GM21786 (cell line): ENCODE measurements around the gene EXT2.
A peak's percentile ranks its signal among the peaks of the same experiment; 100 is the strongest.

Experiments used
- ATAC-seq: cut with Tn5 transposase; IDR thresholded peaks from one replicate; pipeline ENCODE4 v1.9.1; 2021; ENCODE audit not compliant: unreplicated experiment

Gene EXT2

DNA sequence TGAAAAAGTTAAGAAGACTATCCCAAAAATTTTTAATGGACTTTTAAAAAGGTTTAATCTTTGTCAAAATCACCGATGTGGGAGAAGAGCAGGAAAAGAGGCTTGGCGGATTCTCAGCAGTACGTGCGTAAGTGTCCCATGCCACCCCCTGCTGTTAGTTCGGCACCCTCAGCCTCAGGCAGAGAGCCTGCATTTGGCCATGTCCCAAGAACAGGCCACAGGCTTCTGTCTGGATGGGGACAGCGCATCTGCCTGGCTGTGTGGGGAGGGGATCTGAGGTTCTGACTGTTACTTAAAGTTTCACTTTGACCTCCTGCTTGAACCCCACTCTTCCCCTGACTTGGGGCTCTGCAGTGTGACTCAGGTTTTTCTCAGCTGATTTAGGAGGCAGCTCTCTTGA, 35.3 kb downstream of the EXT2 start:
- no peak for ATAC-seq

DNA sequence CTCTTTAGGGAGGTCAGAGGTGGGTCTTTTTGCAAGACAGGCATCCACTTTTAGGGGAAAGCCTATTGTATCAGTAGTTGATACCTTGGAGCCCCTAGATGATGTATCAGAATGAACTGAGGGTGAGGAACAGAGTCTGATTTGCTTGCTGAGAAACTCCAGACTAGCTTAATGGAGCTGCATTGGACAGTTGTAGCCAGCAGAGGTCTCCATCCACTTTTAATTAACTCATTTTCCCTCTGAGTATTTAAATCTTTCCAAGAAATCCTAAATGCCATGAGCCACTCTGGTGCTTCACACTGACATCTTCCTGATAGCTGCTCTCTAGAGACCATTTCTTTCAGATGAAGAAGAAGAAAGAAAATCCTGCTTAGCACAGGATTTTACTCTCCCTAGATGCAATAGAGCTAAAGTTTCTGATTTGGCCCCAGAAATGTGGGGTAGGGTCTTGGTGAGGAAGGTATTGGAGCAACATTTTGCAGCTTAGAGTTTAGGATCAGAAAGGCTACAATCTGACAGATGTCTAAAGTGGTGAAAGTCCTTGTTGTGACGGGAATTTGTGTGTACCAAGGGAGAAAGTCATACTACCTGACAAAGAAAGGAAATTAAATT, 38.0 kb downstream of the EXT2 start:
- no peak for ATAC-seq

DNA sequence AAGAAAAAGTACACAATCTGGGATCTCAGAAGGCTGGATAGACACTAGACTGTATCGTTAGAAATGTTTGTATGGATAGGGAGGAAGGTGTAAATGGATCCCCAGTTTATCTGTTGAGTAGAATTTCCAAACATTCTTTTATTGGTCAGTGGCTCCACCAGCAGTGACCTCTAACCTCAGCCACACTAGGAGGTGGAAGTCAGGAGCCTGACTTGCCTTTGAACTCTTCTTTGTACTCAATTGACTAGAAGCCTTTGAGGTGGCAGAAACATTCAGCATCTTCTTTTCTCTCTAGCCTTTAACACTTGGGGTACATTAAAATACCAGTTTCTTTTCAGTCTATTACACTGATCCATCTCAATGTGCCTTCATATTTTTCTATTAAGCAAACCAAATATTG, 39.1 kb downstream of the EXT2 start:
- no peak for ATAC-seq

DNA sequence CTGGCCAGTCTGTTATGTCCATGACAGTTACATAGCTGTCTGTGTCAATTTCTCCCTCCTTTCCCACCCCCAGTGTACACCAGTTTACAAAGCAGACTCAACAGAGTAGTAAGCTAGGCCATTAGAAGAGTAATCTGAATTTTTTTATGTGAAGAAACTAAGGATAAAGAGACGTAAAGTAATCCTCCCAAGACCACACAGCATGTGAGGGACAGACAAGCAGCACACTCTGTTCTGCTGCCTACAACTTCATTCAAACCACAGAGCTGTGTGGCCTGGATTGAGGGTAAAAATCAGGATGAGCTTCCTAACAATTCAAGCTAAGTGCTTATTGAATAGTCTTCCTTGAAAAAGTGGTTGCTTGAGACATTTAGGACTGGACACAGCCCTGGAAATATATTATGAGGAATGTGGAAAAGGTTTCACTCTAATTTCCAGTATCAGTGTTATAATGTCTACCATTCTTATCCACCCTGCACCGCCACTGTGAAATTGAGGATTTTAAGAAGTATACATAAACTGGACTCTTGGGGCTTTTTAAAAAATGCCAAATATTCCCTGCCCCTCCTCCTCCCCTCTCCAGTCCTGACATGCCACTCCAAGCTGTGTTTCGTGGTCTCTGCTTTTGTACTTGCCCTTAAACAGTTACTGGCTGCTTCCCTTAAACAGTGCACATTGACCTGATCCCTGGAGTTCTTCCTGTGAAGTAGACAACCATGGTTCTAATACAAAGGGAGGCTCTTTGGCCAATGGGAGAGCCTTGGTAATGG, 40.9 kb downstream of the EXT2 start:
- no peak for ATAC-seq

DNA sequence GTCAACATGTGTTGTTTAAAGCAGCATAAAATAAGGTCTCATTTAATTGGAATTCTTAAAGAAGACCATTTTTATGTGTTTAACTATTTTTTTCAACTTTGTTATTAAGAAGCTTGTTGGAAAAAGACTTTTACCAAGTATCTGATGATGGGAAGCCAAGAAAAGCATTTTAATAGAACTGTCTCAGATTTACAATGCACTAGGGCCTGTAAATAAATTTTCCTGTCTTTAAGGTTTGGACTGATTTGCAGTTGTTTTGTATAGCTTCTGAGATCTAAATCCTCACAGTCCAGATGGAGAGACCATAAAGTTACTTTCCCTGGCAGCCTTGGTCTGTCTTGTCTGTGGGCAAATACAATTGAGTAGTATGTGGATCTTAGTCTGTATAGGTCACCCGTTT, 41.6 kb downstream of the EXT2 start:
- no peak for ATAC-seq

DNA sequence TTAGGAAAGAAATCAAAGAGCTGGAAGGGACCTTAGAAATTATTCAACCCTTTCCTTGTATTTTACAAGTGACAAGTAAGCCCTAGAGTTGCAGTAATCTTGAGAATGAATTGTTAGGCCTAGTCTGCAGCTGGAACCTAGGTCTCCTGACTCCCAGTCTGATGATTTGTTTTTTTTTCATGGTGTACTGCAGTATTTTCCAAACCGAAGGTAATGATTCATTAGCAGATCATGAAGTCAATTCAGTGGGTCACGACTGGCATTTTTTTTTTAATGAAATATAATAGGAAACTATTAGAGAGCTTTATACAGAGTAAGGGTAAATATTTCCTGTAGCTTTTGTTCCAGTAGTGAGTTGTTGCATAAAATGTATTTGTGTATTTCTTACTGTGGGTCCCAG, 42.8 kb downstream of the EXT2 start:
- ATAC-seq = no peak

DNA sequence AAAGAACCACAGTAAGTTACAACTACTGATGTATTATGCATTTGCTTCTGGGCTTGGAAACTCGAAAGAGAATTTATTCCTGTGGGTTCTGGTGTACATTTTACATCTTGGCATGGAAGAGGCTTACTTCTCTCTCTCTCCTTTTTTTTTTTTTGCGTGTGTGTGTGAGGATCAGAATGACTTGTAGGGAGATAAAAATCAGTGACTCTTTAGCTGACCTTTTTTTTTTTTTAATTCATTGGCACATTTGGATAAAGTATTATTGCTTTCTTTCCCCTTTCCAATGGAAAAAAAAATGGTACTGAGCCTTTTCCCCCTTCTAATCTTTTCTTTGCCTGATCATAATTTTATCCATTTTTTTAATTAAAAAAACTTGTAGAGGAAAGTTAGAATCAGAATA, 43.5 kb downstream of the EXT2 start:
- ATAC-seq = no peak

DNA sequence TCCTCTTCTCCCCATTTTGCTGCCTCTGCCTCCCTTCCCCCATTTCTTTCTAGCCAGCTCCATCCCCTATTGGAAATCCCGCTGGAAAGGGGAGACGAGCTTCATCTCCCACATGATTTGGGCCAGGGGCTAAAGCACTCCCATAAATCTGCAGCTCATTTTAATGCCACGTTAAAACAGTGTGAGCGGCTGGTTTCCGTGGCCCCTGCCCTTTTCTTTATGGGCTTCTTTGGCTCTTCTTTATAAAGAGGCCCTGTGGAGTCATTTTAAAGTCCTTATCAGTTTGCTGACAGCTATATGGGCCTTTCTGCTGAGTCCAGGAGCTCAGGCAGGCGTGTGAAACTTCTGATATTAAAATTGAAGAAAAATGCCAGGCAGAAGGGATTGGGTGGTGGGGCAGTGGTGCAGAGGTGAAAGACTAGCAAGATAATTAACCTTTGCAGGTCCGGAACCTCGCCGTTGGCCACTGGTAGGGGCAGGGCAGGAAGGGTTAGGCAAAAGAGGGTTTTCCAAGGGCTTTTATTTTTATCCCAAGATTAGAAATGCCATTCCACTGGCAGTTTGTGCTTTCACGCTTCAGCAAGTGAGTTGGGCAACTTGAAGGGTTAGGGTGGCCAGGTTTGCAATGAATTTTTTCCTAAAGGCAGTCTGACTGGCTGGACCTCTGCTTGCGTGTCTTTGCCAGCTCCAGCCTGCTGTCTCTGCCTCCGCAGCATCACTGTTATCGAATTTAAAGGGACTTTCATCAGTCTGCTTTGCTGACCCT, 44.3 kb downstream of the EXT2 start:
- ATAC-seq = no peak

DNA sequence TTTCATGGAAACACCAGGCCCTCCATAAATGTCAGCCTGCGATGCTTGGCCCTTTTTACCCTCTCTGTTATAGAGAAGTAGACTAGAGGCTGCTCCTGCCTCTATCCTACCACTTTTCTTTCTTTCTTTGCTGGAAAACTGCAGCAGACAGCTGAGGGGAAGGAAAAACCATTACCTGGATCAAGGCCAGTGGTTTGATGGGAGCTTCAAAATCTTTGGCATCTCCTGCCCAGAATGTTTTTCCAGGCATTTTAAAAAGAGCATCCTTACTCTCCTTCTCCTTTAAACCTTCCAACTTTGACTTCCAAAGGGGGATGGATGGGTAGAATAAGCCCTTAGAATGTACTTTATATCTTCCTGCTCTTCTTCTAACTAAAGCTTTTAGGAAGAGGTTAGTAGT, 44.9 kb downstream of the EXT2 start:
- no peak for ATAC-seq

DNA sequence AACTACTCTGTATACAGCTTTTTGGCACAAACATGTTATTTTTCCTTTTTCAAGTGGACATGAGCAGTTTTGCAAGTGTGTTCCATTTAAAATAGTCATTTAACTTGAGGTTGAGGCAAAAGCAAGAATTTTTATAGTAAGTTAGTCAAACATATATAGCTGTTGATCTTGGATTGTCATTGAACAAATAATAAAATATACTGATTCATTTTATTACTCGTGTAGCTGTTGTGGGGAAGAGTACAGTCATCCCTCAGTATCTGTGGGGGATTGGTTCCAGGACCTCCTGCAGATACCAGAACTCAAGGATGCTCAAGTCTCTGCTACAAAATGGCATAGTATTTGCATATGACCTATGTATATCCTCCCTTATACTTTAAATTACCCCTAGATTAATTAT, 45.3 kb downstream of the EXT2 start:
- no peak for ATAC-seq

DNA sequence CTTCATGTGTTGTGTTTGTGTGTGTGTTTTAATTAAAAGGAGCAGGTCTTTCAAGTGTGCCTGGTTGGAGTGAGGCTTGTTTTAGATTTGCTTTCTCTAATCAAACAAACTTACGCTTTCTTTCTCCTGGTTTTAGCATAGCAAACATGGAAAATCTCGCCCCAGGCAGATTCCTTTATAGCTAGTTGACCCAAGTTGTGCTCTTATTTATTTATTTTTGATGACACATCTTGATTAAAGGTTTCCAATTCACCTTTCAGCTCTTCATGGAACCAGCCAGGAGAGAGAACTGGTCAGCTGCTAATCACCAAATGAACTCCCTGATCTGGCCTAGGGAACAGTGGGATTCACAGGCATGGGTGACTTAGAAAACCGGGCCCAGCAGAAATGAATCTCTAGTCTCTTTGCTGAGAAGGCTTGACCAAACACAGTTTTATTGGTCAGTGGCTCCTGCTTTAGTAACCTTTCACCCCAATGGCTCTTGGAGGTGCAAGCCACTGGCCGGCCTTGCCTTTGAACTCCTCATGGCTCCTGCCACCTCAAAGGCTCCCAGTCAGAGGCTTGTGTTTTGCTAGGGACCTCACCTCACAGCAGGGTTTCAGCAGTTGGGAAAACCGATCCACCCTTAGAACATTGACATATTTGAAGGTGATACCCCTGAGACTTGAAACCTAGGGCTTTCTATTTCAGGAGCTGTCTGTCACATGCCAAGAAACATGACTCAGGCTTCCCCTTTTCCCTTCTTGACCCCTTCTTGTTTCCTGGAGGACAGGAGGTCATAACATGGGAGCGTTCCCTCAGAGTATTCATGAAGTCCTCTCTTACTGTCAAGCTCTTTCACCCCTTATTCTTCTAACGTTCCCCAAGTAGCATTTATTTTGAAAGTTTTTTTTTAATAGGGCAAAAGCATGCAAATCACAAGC, 48.8 kb downstream of the EXT2 start:
- ATAC-seq = no peak

DNA sequence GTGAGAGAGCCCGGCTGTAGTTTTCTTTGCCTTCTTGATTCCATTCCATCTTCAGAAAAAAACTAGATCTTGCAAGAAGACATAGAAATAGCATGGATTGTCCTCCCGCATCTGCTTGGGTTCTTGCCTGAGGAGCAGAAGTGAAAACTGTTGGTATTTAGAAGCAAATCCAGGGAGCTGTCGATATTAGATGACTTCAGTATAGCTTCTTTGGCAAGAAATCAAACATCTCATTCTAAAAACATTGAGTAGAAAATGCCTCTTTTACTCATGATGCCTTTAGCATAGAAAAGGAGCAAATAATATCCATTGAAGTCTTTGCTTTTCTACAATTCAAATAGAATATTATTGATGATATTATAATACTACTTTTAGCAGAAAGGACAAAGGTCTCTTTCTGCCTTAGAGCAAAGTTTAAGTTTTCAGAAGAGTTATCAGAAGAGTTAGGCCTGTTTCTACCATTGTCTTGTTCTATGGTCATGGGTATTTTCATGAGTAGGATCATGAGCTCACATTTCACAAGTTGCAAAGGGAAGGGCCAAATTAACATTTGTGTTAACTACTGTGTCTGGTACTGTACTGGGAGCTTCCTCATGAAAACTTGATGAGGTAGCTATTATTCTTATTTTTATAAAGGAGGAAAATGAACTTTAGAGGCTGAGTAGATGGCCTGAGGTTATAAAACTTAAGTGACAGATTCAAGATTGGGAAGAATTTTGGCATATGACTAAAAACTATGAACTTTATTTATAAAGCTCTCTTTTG, 49.7 kb downstream of the EXT2 start:
- ATAC-seq = no peak

DNA sequence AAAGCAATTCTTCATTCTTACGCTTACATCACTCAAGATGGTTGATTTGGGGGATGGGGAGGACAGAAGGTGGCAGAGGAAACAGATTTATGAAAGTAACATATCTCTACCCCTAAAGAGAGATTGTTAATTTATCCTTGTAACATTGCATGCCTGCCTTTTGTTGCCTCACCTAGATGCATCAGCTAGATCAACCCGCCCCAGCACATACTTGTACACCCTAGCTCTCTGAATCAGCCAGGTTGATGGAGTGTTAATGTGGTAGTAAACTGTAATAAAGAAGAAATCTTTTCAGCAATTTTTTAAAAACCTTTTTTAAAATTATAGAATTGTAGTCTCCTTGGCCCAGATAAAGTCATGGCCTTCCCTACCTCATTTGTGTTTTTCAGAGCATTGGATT, 51.5 kb downstream of the EXT2 start:
- ATAC-seq = no peak

DNA sequence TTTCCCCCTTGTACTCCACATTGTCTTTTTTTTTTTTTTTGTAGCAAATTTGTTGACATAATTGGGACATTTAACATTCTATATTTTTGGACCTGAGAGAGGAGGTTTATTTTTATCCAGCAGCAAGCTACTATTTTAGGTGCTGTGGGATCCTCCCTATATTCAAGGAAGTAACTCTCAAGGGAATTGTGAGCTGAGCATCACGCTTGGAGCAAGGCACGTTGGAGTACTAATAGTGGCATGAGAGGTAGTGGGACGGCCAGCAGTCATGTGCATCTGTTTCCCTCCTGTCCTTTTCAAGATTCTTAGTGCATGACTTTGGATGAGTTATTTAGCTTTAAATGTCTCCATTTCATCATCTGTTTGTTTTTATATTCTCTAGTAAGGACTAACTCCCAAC, 52.3 kb downstream of the EXT2 start:
- ATAC-seq = no peak

DNA sequence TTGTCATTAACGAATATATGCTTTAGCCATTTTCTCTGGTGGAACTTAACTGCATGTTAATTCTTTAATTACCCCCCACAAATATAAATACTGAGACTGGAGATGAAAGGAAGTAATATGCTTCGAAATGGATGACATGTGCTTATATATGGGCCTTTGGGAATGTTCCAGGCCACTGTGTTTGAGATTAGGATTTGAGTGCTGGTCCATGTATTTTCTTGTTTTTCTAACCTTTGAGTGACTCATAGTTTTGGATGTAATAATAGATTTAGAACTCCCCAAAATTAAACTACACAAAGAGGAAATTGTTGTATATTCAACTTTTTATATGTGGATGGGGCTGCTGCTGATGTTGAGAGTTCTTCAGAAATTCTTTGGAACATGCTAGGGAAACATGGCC, 54.2 kb downstream of the EXT2 start:
- no peak for ATAC-seq

DNA sequence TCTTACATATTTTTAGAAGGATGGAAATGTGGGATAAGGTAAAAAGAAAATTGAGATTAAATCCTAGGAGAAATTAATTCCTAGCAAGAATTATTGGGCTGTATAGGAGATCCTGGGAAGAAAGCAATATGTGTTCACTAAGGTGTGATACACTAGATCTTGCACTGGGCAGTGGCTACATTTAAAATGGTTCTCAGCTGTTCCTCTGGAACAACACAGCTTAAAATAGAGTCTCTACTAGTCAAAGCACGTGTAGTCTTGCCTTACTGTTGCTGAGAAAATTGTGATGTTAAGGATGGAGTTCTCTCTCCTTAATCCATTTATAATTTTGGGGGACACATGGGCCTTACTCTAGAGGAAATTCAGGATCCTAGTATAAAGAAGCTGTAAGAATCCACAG, 54.9 kb downstream of the EXT2 start:
- no peak for ATAC-seq

DNA sequence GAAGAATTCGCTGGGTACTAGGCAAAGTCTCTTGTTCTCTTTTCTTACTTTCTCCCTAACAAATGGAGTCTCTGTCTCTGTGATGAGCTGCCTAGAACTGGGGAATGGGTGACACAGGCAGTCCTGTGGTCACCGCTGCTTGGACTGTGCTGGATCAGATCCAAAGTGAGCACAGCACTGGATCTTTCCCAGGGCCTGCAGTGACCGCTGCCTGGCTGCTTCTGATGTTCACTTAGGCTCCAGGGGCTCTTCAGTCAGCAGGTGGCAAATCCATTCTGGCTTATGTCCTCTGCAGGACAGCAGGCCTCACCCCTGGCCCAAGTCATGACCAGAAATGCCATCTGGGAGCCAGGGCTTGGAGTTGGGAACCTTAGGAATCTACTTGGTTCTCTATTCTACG, 61.5 kb downstream of the EXT2 start:
- ATAC-seq = no peak

DNA sequence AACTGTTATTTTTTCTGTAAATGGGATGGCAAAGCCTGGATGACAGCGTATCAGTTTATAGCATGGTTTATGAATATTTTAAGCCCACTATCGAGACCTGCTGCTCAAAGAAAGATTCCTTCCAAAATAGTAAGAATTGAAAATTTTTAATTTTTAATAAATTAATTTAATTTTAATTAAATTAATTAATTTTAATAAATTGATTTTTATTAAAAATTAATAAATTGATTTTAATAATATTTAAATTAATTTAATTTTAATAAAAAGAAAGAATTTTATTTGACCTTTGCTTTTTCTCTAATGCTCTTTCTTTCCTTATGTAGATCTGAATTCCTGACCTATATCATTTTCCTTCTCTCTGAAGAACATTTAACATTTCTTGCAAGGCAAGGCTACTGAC, 62.9 kb downstream of the EXT2 start:
- ATAC-seq = no peak

DNA sequence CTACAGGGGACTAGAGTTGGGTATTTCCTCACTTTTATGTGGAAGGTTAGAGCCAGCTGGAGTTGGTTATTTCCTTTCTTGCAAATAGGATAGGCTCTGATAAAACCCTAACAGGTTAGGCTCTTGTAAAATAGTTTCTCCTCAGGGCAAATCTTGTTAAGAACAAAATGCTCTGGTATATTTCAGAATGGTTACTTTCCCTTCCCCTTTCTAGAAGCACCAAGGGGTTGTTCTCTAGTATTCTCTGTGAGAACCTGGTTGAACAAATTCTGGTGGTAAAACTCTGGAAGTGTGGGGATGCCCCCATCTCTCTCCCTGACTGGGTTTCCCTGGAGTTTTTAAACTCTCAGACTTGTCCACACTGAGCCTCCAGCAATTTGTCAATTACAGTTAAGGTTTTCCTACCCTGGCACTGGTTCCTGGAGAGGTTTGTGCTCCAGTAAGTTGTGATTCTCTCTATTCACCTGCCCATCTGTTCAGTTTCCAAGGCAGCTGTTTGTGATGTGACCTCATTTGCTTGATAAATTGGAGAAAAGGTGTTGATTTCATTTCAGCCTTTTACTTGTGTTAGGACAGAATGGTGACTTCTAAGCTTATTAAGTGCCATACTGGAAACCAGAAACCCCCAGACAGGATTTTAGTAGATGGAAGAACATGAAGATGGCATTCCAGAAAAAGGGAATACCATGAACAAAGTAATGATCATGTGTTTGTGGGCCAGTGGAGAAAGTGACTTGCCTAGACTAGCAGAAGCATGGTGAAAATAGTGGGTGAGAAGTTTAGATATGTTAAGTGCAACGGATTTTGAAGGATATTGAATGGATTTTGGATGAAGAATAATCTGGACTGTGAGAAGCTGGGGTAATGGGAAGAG, 64.6 kb downstream of the EXT2 start:
- peak; percentile 79 for ATAC-seq

DNA sequence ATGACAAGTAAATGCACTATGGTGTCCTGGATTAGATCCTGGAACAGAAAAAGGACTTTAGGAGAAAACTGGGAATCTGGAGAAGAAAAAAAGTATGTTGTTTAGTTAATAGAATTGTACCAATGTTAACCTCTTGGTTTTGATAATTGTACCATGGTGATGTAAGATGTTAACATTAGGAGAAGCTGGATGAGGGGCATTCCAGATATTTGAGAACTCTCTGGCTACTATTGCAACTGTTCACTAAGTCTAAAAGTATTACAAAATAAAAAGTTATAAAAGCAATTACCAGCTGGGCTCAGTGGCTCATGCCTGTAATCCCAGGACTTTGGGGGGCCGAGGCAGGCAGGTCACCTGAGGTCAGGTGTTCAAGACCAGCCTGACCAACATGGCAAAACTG, 66.5 kb downstream of the EXT2 start:
- ATAC-seq = no peak
